Trophoblast cell (in vitro differentiated cells and primary cell): ENCODE data around the gene MAP4K4.

Experiments used
- DNase-seq, 2 donors: peaks; one replicate each; pipeline ENCODE4 v3.0.0-alpha.2; 2016
- H2AFZ ChIP-seq: 2 replicates; pipeline ENCODE4 v1.6.1; 2013; ENCODE audit warnings: low read length, moderate library complexity, mild to moderate bottlenecking; ENCODE audit not compliant: insufficient read depth, poor library complexity
- H2AK5ac ChIP-seq: 2 replicates; pipeline ENCODE4 v1.6.1; 2013; ENCODE audit warnings: mild to moderate bottlenecking, low read length
- H2BK120ac ChIP-seq: 2 replicates; pipeline ENCODE4 v1.6.1; 2013; ENCODE audit warnings: low read length, mild to moderate bottlenecking, moderate library complexity; ENCODE audit not compliant: insufficient read depth, poor library complexity
- H2BK12ac ChIP-seq: 2 replicates; pipeline ENCODE4 v1.6.1; 2013; ENCODE audit warnings: mild to moderate bottlenecking, low read length, moderate library complexity
- H2BK5ac ChIP-seq: 2 replicates; pipeline ENCODE4 v1.6.1; 2013; ENCODE audit warnings: low read length, low read depth, moderate library complexity, mild to moderate bottlenecking; ENCODE audit not compliant: poor library complexity
- H3K14ac ChIP-seq: 2 replicates; pipeline ENCODE4 v1.6.1; 2013; ENCODE audit warnings: mild to moderate bottlenecking, low read length
- H3K18ac ChIP-seq: 2 replicates; pipeline ENCODE4 v1.6.1; 2013; ENCODE audit warnings: mild to moderate bottlenecking, low read length
- H3K23ac ChIP-seq: 2 replicates; pipeline ENCODE4 v1.6.1; 2013; ENCODE audit warnings: low read length
- H3K27ac ChIP-seq: 2 replicates; pipeline ENCODE4 v1.5.1; 2013; ENCODE audit warnings: low read depth, mild to moderate bottlenecking, inconsistent platforms, low read length, moderate library complexity
- H3K27me3 ChIP-seq: 2 replicates; pipeline ENCODE4 v1.6.1; 2013; ENCODE audit warnings: inconsistent platforms, mild to moderate bottlenecking, low read length, moderate library complexity; ENCODE audit not compliant: insufficient read depth
- H3K36me3 ChIP-seq, 2 experiments: 1 replicate in 1 of 2; 2 replicates in 1 of 2; pipeline ENCODE4 v1.6.1; 2013; ENCODE audit warnings: low read length in 2 of 2, mild to moderate bottlenecking in 2 of 2, moderate library complexity in 1 of 2; ENCODE audit not compliant: insufficient read depth in 2 of 2, control insufficient read depth in 1 of 2
- H3K4ac ChIP-seq: 2 replicates; pipeline ENCODE4 v1.6.1; 2013; ENCODE audit warnings: low read depth, mild to moderate bottlenecking, low read length, moderate library complexity
- H3K4me1 ChIP-seq, 2 experiments: 1 replicate in 1 of 2; 2 replicates in 1 of 2; pipeline ENCODE4 v1.6.1; 2013; ENCODE audit warnings: low read length in 2 of 2, mild to moderate bottlenecking in 2 of 2, moderate library complexity in 1 of 2; ENCODE audit not compliant: insufficient read depth in 2 of 2, control insufficient read depth in 1 of 2
- H3K4me2 ChIP-seq: 2 replicates; pipeline ENCODE4 v1.6.1; 2013; ENCODE audit warnings: inconsistent platforms, mild to moderate bottlenecking, low read length, moderate library complexity
- H3K4me3 ChIP-seq: 2 replicates; pipeline ENCODE4 v1.5.1; 2013; ENCODE audit warnings: mild to moderate bottlenecking, low read depth, low read length, inconsistent platforms
- H3K79me1 ChIP-seq: one replicate; pipeline ENCODE4 v1.6.1; 2013; ENCODE audit warnings: low read length
- H3K79me2 ChIP-seq: 2 replicates; pipeline ENCODE4 v1.6.1; 2013; ENCODE audit warnings: low read length, mild to moderate bottlenecking; ENCODE audit not compliant: control insufficient read depth, insufficient read depth, poor library complexity
- H3K9ac ChIP-seq: 2 replicates; pipeline ENCODE4 v1.6.1; 2013; ENCODE audit warnings: mild to moderate bottlenecking, low read length
- H3K9me3 ChIP-seq: 2 replicates; pipeline ENCODE4 v1.6.1; 2013; ENCODE audit warnings: low read depth, mild to moderate bottlenecking, control low read depth, inconsistent platforms, low read length; ENCODE audit not compliant: insufficient read depth
- H4K12ac ChIP-seq: 2 replicates; pipeline ENCODE4 v1.6.1; 2013; ENCODE audit warnings: low read depth, mild to moderate bottlenecking, low read length, moderate library complexity
- H4K8ac ChIP-seq: 2 replicates; pipeline ENCODE4 v1.6.1; 2013; ENCODE audit warnings: low read depth, mild to moderate bottlenecking, low read length, moderate library complexity
- H4K91ac ChIP-seq: one replicate; pipeline ENCODE4 v1.6.1; 2013; ENCODE audit warnings: low read depth, mild to moderate bottlenecking, low read length, moderate library complexity
- WGBS: extraction: QIAGEN DNeasy Blood & Tissue Kit; methylation state at CpG from one replicate; pipeline ENCODE4 v1.1.7; 2013; ENCODE audit warnings: missing lambda C conversion rate; ENCODE audit not compliant: insufficient read length, insufficient coverage; ENCODE audit errors: extremely low coverage; 5-methylcytosine and 5-hydroxymethylcytosine counted together

MAP4K4 gene

DNA sequence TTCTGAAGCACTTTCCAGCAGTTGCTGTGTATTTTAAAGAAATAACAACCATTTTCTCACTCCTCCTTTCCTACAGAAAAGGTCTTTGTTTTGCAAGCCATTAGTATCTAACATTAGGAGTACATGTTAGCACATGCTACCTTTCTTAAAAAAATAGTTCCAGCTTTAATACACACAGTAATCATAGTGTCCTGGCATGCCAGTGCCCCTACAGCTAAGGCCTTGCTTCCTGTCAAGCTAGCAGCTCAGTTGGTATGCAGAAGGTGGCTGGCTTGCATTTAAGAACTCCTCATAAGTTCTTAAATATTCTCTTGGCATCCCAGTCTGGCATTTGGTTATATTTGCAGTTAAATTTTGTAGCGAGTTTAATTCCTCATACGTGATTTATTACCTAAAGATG, 152.9 kb downstream of the MAP4K4 start:
- no peak overlapping the region for H3K27ac ChIP-seq
- H3K27me3 ChIP-seq, result no peaks in the 10 kb centered on the region
- H3K14ac ChIP-seq, result no peak overlapping the region
- no peak overlapping the region for H3K4ac ChIP-seq
- H3K36me3 ChIP-seq, result peaks cover 6 to 23% of the 10 kb centered on the region in 2 experiments
- no peak overlapping the region for H3K4me3 ChIP-seq
- no peak overlapping the region for H2AK5ac ChIP-seq
- H2AFZ ChIP-seq, result no peak overlapping the region
- no peaks in the 10 kb centered on the region for H3K79me1 ChIP-seq
- H3K23ac ChIP-seq, result no peak overlapping the region
- H3K18ac ChIP-seq, result no peak overlapping the region
- DNase-seq, result no peak
- H3K9me3 ChIP-seq, result no peaks in the 10 kb centered on the region
- H3K79me2 ChIP-seq, result no peaks in the 10 kb centered on the region
- no peak overlapping the region for H3K4me2 ChIP-seq
- no peak overlapping the region for H4K12ac ChIP-seq
- no peak overlapping the region for H4K8ac ChIP-seq
- no peak overlapping the region for H2BK120ac ChIP-seq
- H2BK5ac ChIP-seq, result no peak overlapping the region
- no peak overlapping the region for H3K9ac ChIP-seq
- H2BK12ac ChIP-seq, result no peak overlapping the region
- no CpG with 5 or more reads among the region's 2 CpGs for WGBS
- no peak overlapping the region for H4K91ac ChIP-seq
- H3K4me1 ChIP-seq, result no peaks in the 10 kb centered on the region

DNA sequence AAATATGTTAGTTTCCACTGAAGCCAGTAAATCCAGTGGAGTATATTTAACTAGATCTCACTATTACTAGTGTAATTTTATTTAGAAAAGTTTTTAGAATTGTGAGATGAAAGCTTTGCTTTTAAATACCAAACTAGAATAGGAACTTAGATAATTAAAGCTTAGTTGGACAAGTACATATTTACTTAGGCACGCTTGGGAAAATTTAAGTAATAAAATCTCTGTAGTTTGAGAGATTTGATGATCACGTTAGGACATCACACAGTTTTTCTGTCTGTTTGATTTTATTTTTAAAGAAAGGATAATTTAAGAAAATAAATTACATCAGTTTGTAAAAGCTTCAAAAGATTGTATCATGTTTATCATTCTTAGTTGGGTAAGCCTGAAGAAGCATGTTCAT, 153.5 kb downstream of the MAP4K4 start:
- no peak overlapping the region for H2AFZ ChIP-seq
- no peaks in the 10 kb centered on the region for H3K79me2 ChIP-seq
- H4K8ac ChIP-seq, result no peak overlapping the region
- no peak overlapping the region for H2BK12ac ChIP-seq
- no peaks in the 10 kb centered on the region for H3K9me3 ChIP-seq
- H3K9ac ChIP-seq, result no peak overlapping the region
- H3K27me3 ChIP-seq, result no peaks in the 10 kb centered on the region
- no peaks in the 10 kb centered on the region for H3K4me1 ChIP-seq
- DNase-seq, result no peak
- H3K4me2 ChIP-seq, result no peak overlapping the region
- no peak overlapping the region for H2BK120ac ChIP-seq
- H3K27ac ChIP-seq, result no peak overlapping the region
- no peak overlapping the region for H3K4ac ChIP-seq
- no peak overlapping the region for H2AK5ac ChIP-seq
- H3K23ac ChIP-seq, result no peak overlapping the region
- no peak overlapping the region for H3K4me3 ChIP-seq
- no CpG with 5 or more reads among the region's 2 CpGs for WGBS
- H4K12ac ChIP-seq, result no peak overlapping the region
- H3K18ac ChIP-seq, result no peak overlapping the region
- no peak overlapping the region for H2BK5ac ChIP-seq
- H4K91ac ChIP-seq, result no peak overlapping the region
- no peak overlapping the region for H3K14ac ChIP-seq
- H3K36me3 ChIP-seq, result peaks cover 6 to 27% of the 10 kb centered on the region in 2 experiments
- no peaks in the 10 kb centered on the region for H3K79me1 ChIP-seq

DNA sequence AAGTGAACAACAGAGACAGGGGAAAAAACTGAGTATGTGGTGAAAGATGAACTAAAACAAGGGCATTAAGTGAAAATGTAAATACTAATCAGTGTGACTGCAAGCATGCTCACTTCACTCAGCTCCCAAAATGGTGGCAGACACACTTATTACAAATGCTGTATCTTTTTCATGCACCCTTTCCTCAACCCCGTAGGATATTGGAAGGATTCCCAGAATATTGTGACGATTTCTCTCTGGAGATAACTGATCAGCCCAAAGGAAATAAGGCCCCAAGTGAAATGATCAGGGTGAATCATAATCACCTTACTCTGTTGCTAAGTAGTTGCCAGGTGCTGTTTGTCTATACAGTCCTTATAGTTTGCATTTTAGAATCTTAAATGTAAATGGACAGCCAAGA, 155.3 kb downstream of the MAP4K4 start:
- H3K4me2 ChIP-seq, result no peak overlapping the region
- H3K36me3 ChIP-seq, result peaks cover 5 to 19% of the 10 kb centered on the region in 2 experiments
- H3K18ac ChIP-seq, result no peak overlapping the region
- no peaks in the 10 kb centered on the region for H3K9me3 ChIP-seq
- DNase-seq, result no peak
- H3K9ac ChIP-seq, result no peak overlapping the region
- H4K12ac ChIP-seq, result no peak overlapping the region
- no peak overlapping the region for H3K27ac ChIP-seq
- peaks cover 4% of the 10 kb centered on the region in 2 experiments for H3K4me1 ChIP-seq
- WGBS, result no CpG with 5 or more reads among the region's 2 CpGs
- no peaks in the 10 kb centered on the region for H3K79me2 ChIP-seq
- H3K4me3 ChIP-seq, result no peak overlapping the region
- no peak overlapping the region for H2BK12ac ChIP-seq
- no peak overlapping the region for H3K23ac ChIP-seq
- H2BK5ac ChIP-seq, result no peak overlapping the region
- H3K79me1 ChIP-seq, result no peaks in the 10 kb centered on the region
- no peak overlapping the region for H3K4ac ChIP-seq
- no peak overlapping the region for H4K91ac ChIP-seq
- H4K8ac ChIP-seq, result no peak overlapping the region
- no peak overlapping the region for H2AK5ac ChIP-seq
- H2AFZ ChIP-seq, result no peak overlapping the region
- no peak overlapping the region for H2BK120ac ChIP-seq
- H3K14ac ChIP-seq, result no peak overlapping the region
- H3K27me3 ChIP-seq, result no peaks in the 10 kb centered on the region

DNA sequence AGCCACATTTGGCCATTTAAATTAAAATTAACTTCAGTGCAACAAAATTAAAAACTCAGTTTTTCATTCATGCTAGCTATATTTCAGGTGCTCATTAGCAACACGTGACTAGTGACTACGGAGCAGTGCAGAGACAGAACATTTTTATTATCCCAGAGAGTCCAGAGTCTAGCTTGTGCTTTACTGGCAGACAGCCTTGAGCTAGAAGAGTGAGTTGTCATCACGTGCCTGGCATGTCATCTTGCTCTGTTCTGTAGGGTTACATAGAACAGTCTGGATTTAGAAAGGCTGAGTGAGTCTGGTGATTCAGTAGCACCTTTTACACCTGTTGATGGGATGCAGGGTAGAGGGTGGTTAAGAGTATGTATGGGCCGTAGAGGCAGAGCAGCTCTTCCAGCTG, 157.4 kb downstream of the MAP4K4 start:
- H2BK5ac ChIP-seq, result no peak overlapping the region
- H3K4me3 ChIP-seq, result no peak overlapping the region
- H3K4me2 ChIP-seq, result no peak overlapping the region
- no peak overlapping the region for H2BK120ac ChIP-seq
- no peaks in the 10 kb centered on the region for H3K27me3 ChIP-seq
- no peaks in the 10 kb centered on the region for H3K79me2 ChIP-seq
- H3K14ac ChIP-seq, result no peak overlapping the region
- no CpG with 5 or more reads among the region's 4 CpGs for WGBS
- H3K4me1 ChIP-seq, result peaks cover 7 to 8% of the 10 kb centered on the region in 2 experiments
- H4K91ac ChIP-seq, result no peak overlapping the region
- H3K9me3 ChIP-seq, result no peaks in the 10 kb centered on the region
- DNase-seq, result no peak
- H3K4ac ChIP-seq, result no peak overlapping the region
- H2BK12ac ChIP-seq, result no peak overlapping the region
- no peak overlapping the region for H2AFZ ChIP-seq
- H3K9ac ChIP-seq, result no peak overlapping the region
- H4K12ac ChIP-seq, result no peak overlapping the region
- no peaks in the 10 kb centered on the region for H3K79me1 ChIP-seq
- H3K27ac ChIP-seq, result no peak overlapping the region
- no peak overlapping the region for H3K18ac ChIP-seq
- H3K23ac ChIP-seq, result no peak overlapping the region
- H4K8ac ChIP-seq, result no peak overlapping the region
- H3K36me3 ChIP-seq, result peaks cover 11 to 20% of the 10 kb centered on the region in 2 experiments
- no peak overlapping the region for H2AK5ac ChIP-seq
